Smooth muscle cell (in vitro differentiated cells): ENCODE data around the gene ATP5PF. TPM values are rescaled to one million over a fixed set of nuclear protein-coding genes. Genes with fewer than 3 reads are reported as not detected.

Experiments
- DNase-seq: peaks from one replicate; lab custom pipeline; 2025; ENCODE audit not compliant: unreplicated experiment; lab: John Stamatoyannopoulos, UW
- H2AFZ ChIP-seq: fragments of 200-600 bp; sonication (generic); 2 replicates; pipeline ENCODE4 v1.6.0; 2016; ENCODE audit warnings: antibody characterized with exemption, low read depth, mild to moderate bottlenecking
- H3F3A ChIP-seq: fragments of 200-600 bp; sonication (generic); 2 replicates; pipeline ENCODE4 v1.6.0; 2017; ENCODE audit warnings: antibody characterized with exemption, low read depth
- H3K27ac ChIP-seq: fragments of 200-600 bp; sonication (generic); 2 replicates; pipeline ENCODE4 v1.5.1; 2016; ENCODE audit warnings: low read depth, mild to moderate bottlenecking
- H3K27me3 ChIP-seq: fragments of 200-600 bp; sonication (generic); 2 replicates; pipeline ENCODE4 v1.6.1; 2016; ENCODE audit warnings: low read depth, mild to moderate bottlenecking
- H3K36me3 ChIP-seq: fragments of 200-600 bp; sonication (generic); 2 replicates; pipeline ENCODE4 v1.5.1; 2016; ENCODE audit warnings: low read depth
- H3K4me1 ChIP-seq: fragments of 200-600 bp; sonication (generic); 2 replicates; pipeline ENCODE4 v1.5.1; 2016; ENCODE audit warnings: low read depth
- H3K4me2 ChIP-seq: fragments of 200-600 bp; sonication (generic); 2 replicates; pipeline ENCODE4 v1.6.0; 2016; ENCODE audit warnings: mild to moderate bottlenecking
- H3K4me3 ChIP-seq: fragments of 200-600 bp; sonication (generic); 2 replicates; pipeline ENCODE4 v1.5.1; 2016; ENCODE audit warnings: mild to moderate bottlenecking
- H3K79me2 ChIP-seq: fragments of 200-600 bp; sonication (generic); 2 replicates; pipeline ENCODE4 v1.6.0; 2016; ENCODE audit warnings: low read depth, mild to moderate bottlenecking
- H3K9ac ChIP-seq: fragments of 200-600 bp; sonication (generic); 2 replicates; pipeline ENCODE4 v1.6.0; 2016; ENCODE audit warnings: low read depth
- H3K9me3 ChIP-seq: fragments of 200-600 bp; sonication (generic); replicated peaks from 2 replicates; pipeline ENCODE4 v1.5.1; 2016; ENCODE audit warnings: low read depth
- H4K20me1 ChIP-seq: fragments of 200-600 bp; sonication (generic); 2 replicates; pipeline ENCODE4 v1.6.0; 2016; ENCODE audit warnings: low read depth
- WGBS: methylation state at CpG from one replicate; pipeline ENCODE4 v1.1.7; 2016; ENCODE audit warnings: low lambda C conversion rate; 5-methylcytosine and 5-hydroxymethylcytosine counted together
- polyA plus RNA-seq: library from polyadenylated mRNA; unstranded; fragments of >200 nt; fragmentation: Nextera tagmentation; extraction: Ambion mirVana; gene quantifications from 2 replicates; pipeline ENCODE4 v1.2.1, GENCODE V29; 2016
- total RNA-seq: library from RNA; depleted of rRNA; stranded (reverse); fragments of >200 nt; gene quantifications from 2 replicates; pipeline ENCODE4 v1.2.3, GENCODE V29; 2014
- TF ChIP-seq, protein P1 (sequence below): fragments of 200-600 bp; sonication (generic); IDR thresholded peaks from 2 replicates; pipeline ENCODE4 v1.5.1; 2017; ENCODE audit warnings: borderline replicate concordance, mild to moderate bottlenecking, antibody characterized with exemption; ENCODE audit not compliant: insufficient read depth, poor library complexity, severe bottlenecking

Gene ATP5PF
- total and polyA plus RNA-seq, 2 experiments from 2014 or later: 127 to 304 TPM

DNA sequence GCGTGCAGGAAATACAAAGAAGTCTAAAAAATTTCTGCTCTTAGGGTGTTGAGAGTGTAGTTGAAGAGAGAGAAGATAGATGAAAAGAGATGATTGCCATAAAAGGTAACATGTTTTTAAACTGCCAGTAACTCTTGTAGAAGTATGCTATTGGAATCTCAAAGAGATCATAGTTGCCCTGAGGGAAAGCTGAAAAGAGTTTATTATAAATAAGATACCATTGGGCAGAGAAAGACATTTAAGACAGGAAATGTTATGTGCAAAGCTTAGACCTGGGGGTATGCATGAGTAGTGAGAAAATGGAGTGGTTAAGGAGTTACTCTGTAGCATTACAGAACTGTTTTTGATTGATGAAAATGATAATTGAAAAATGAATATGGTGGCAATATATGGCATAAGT lies 17.7 kb upstream of the ATP5PF start:
- H3K36me3 ChIP-seq: peaks cover 13% of the 10 kb centered on the region
- no peak for DNase-seq
- no peak overlapping the region for H2AFZ ChIP-seq
- H3K79me2 ChIP-seq: no peaks in the 10 kb centered on the region
- H3K9me3 ChIP-seq: no peaks in the 10 kb centered on the region
- no peak overlapping the region for H3K4me2 ChIP-seq
- no peak overlapping the region for H3K4me3 ChIP-seq
- 83% methylated on average over 1 of the region's 1 CpG for WGBS
- H3K4me1 ChIP-seq: no peaks in the 10 kb centered on the region
- no peaks in the 10 kb centered on the region for H3F3A ChIP-seq
- H4K20me1 ChIP-seq: no peaks in the 10 kb centered on the region
- no peak overlapping the region for H3K9ac ChIP-seq
- H3K27ac ChIP-seq: no peak overlapping the region
- no peaks in the 10 kb centered on the region for H3K27me3 ChIP-seq
- TF ChIP-seq, protein P1, sequence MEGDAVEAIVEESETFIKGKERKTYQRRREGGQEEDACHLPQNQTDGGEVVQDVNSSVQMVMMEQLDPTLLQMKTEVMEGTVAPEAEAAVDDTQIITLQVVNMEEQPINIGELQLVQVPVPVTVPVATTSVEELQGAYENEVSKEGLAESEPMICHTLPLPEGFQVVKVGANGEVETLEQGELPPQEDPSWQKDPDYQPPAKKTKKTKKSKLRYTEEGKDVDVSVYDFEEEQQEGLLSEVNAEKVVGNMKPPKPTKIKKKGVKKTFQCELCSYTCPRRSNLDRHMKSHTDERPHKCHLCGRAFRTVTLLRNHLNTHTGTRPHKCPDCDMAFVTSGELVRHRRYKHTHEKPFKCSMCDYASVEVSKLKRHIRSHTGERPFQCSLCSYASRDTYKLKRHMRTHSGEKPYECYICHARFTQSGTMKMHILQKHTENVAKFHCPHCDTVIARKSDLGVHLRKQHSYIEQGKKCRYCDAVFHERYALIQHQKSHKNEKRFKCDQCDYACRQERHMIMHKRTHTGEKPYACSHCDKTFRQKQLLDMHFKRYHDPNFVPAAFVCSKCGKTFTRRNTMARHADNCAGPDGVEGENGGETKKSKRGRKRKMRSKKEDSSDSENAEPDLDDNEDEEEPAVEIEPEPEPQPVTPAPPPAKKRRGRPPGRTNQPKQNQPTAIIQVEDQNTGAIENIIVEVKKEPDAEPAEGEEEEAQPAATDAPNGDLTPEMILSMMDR: no peak

- no peak overlapping the region for H2AFZ ChIP-seq
- WGBS: 88% methylated on average over 6 of the region's 6 CpGs
- no peaks in the 10 kb centered on the region for H3F3A ChIP-seq
- no peak overlapping the region for H3K27ac ChIP-seq
- TF ChIP-seq, protein P1: no peak
- no peaks in the 10 kb centered on the region for H3K79me2 ChIP-seq
- no peak overlapping the region for H3K4me2 ChIP-seq
- H3K4me3 ChIP-seq: no peak overlapping the region
- H3K9me3 ChIP-seq: no peaks in the 10 kb centered on the region
- H4K20me1 ChIP-seq: no peaks in the 10 kb centered on the region
- H3K4me1 ChIP-seq: no peaks in the 10 kb centered on the region
- no peaks in the 10 kb centered on the region for H3K27me3 ChIP-seq
- H3K36me3 ChIP-seq: peaks cover 13% of the 10 kb centered on the region
- DNase-seq: no peak
- H3K9ac ChIP-seq: no peak overlapping the region
Observed at GRCh38 chr21:25750085-25750484, 15.4 kb upstream of the ATP5PF start.

- WGBS: 100% methylated on average over 2 of the region's 2 CpGs
- no peak overlapping the region for H3K4me2 ChIP-seq
- H3K9ac ChIP-seq: no peak overlapping the region
- TF ChIP-seq, protein P1: no peak
- H3K36me3 ChIP-seq: peaks cover 3% of the 10 kb centered on the region
- no peaks in the 10 kb centered on the region for H3K9me3 ChIP-seq
- DNase-seq: no peak
- H4K20me1 ChIP-seq: no peaks in the 10 kb centered on the region
- H3K27ac ChIP-seq: no peak overlapping the region
- H3K4me1 ChIP-seq: no peaks in the 10 kb centered on the region
- H3F3A ChIP-seq: no peaks in the 10 kb centered on the region
- H3K27me3 ChIP-seq: no peaks in the 10 kb centered on the region
- no peak overlapping the region for H2AFZ ChIP-seq
- H3K79me2 ChIP-seq: peaks cover 7% of the 10 kb centered on the region
- H3K4me3 ChIP-seq: no peak overlapping the region
Observed at GRCh38 chr21:25744854-25745253, 10.2 kb upstream of the ATP5PF start.

DNA sequence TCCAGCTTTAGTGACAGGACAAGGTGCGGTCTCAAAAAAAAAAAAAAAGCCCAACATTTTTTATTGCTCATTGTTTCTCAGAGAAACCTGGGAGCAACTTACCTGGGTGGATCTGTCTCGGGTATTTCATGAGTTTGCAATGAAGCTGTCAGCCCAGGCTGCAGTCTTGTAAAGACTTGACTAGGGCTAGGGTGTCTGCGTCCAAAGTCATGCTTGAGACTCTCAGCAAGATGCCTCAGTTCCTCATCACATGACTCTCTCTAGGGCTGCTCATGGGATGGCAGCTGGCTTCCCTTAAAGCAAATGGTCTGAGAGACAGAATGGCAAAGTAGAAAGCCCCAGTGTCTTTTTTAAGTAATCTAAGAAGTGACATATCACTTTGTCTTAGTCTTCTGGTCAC lies 8.2 kb upstream of the ATP5PF start:
- Histone ChIP-seq H4K20me1 (no peaks in the 10 kb centered on the region), H3K4me2 (no peak overlapping the region), H3K4me3 (no peak overlapping the region), H2AFZ (no peak overlapping the region), H3K79me2 (peaks cover 24% of the 10 kb centered on the region), H3K36me3 (no peaks in the 10 kb centered on the region), H3F3A (no peaks in the 10 kb centered on the region), H3K4me1 (no peaks in the 10 kb centered on the region), H3K9ac (no peak overlapping the region), H3K9me3 (no peaks in the 10 kb centered on the region), H3K27me3 (no peaks in the 10 kb centered on the region), H3K27ac (no peak overlapping the region)
- WGBS: 97% methylated on average over 3 of the region's 3 CpGs
- no peak for DNase-seq
- TF ChIP-seq, protein P1: no peak
